Gastroesophageal sphincter (tissue), 3 donors: ENCODE measurements around the gene RTP1.

ENCODE experiments used
- EP300 ChIP-seq: sonication (generic); formaldehyde crosslinking; IDR thresholded peaks from one replicate; pipeline ENCODE4 v1.6.1; 2017; ENCODE audit warnings: antibody characterized with exemption, mild to moderate bottlenecking
- POLR2A ChIP-seq, 2 donors: fragments of 450-650 bp; IDR thresholded peaks; one replicate each; pipeline ENCODE4 v1.6.1; 2017; ENCODE audit warnings: antibody characterized with exemption in 2 of 2, mild to moderate bottlenecking in 2 of 2, moderate library complexity in 1 of 2
- POLR2AphosphoS5 ChIP-seq: sonication (generic); formaldehyde crosslinking; IDR thresholded peaks from one replicate; pipeline ENCODE4 v1.6.1; 2017; ENCODE audit warnings: antibody characterized with exemption
- TF ChIP-seq, protein P1 (sequence below), 4 experiments: fragments of 200-600 bp in 2 of 4; fragments of 450-650 bp in 2 of 4; sonication (generic) in 1 of 4; IDR thresholded peaks; one replicate each; pipeline ENCODE4 v1.5.1; 2017 to 2019; ENCODE audit warnings: antibody characterized with exemption in 4 of 4, mild to moderate bottlenecking in 2 of 4, moderate library complexity in 2 of 4

DNA sequence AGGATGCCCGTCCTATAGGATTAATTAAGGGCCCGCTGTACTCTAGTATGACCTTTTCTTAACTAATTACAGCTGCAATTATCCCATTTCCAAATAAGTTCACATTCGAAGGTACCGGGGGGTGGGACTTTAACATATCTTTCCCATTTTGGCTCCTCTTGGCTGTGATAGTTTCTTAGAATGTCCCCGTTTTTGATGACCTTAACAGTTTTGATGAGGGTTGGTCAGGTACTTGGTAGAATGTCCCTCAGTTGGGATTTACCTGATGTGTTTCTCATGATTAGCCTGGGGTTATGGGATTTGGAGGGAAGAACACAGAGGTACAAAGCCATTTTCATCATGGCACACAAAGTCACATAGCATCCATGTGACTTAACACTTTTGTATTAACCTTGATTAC is 18.2 kb downstream of the RTP1 start:
- TF ChIP-seq, protein P1, sequence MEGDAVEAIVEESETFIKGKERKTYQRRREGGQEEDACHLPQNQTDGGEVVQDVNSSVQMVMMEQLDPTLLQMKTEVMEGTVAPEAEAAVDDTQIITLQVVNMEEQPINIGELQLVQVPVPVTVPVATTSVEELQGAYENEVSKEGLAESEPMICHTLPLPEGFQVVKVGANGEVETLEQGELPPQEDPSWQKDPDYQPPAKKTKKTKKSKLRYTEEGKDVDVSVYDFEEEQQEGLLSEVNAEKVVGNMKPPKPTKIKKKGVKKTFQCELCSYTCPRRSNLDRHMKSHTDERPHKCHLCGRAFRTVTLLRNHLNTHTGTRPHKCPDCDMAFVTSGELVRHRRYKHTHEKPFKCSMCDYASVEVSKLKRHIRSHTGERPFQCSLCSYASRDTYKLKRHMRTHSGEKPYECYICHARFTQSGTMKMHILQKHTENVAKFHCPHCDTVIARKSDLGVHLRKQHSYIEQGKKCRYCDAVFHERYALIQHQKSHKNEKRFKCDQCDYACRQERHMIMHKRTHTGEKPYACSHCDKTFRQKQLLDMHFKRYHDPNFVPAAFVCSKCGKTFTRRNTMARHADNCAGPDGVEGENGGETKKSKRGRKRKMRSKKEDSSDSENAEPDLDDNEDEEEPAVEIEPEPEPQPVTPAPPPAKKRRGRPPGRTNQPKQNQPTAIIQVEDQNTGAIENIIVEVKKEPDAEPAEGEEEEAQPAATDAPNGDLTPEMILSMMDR (IDR thresholded peaks at IDR 0.05) = no peak
- TF ChIP-seq POLR2AphosphoS5 (no peak), EP300 (no peak), POLR2A (IDR thresholded peaks at IDR 0.05) (no peak)
